Measurements from ENCODE around the gene PUS10. TPM values are rescaled to one million over a fixed set of nuclear protein-coding genes. Genes with fewer than 3 reads are reported as not detected.

The PUS10 gene
- total and polyA plus RNA-seq, 2 of the 8 experiments (the other 6 are each of a cell fraction or from before 2014, with no cell fraction given): 1.3 to 3.1 TPM

DNA sequence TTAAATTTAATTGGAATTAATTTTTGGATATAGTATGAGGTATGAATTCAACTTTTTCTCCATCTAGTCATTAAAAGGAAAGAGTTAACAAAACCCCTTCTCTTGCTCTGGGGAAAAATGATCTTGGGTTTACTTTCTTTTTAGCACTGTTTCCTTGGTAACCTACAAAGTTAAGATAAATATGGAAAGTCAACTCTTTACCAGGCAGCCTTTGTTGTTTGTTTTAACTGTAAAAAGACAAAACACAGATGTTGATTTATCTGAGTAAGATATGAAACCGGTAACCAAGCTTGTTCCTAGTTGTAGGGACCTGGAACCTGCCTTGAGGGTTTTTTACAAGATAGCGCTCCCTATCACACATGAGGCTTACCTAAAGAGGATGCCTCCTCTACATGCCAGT, 37.5 kb upstream of the PUS10 start:
- Histone ChIP-seq H4K8ac (ENCODE audit: extremely low read depth, insufficient read depth, low read length) (no peak overlapping the region), H3K9me3 (ENCODE audit: insufficient read depth in 2 of 2, low read depth in 1 of 2, low read length in 1 of 2) (no peaks in the 10 kb centered on the region), H2BK20ac (ENCODE audit: low read length) (no peak overlapping the region), H4K91ac (replicated peaks; ENCODE audit: insufficient read length, low read length) (no peak overlapping the region), H3K4ac (replicated peaks; ENCODE audit: insufficient read length, low read depth, low read length) (no peak overlapping the region), H3K4me3 (ENCODE audit: extremely low read depth in 1 of 4, insufficient read depth in 2 of 4, low read depth in 3 of 4, low read length in 4 of 4) (no peak overlapping the region), H3K23ac (ENCODE audit: insufficient read length) (no peak overlapping the region), H3K4me2 (ENCODE audit: insufficient read depth in 1 of 2, low read depth in 2 of 2, low read length in 2 of 2) (no peak overlapping the region), H3K18ac (ENCODE audit: extremely low read depth, low read length) (no peak overlapping the region), H2AFZ (ENCODE audit: low read length) (no peak overlapping the region), H3K79me1 (ENCODE audit: low read depth, low read length) (no peaks in the 10 kb centered on the region), H2AK5ac (ENCODE audit: low read depth, low read length) (no peak overlapping the region), H3K27ac (ENCODE audit: low read depth, low read length) (no peak overlapping the region), H3K23me2 (ENCODE audit: low read depth, low read length) (no peaks in the 10 kb centered on the region), H2BK15ac (ENCODE audit: low read length) (no peak overlapping the region), H3K14ac (ENCODE audit: insufficient read length) (no peak overlapping the region), H2BK5ac (ENCODE audit: low read depth, low read length) (no peak overlapping the region), H3K27me3 (replicated peaks in 1 of 4; ENCODE audit: control insufficient read depth in 3 of 4, extremely low read depth in 1 of 4, insufficient read depth in 3 of 4, low read length in 3 of 4) (no peaks in the 10 kb centered on the region), H3K4me1 (replicated peaks in 1 of 4; ENCODE audit: control insufficient read depth in 3 of 4, insufficient read depth in 4 of 4, low read length in 3 of 4) (no peaks in the 10 kb centered on the region), H2BK120ac (replicated peaks; ENCODE audit: low read depth, low read length) (no peak overlapping the region), H3K36me3 (ENCODE audit: control insufficient read depth in 2 of 4, insufficient read depth in 4 of 4, low read length in 3 of 4) (peaks cover 0 to 4% (median 1%) of the 10 kb centered on the region in 4 experiments; a peak in 2 of 8 replicates), H2BK12ac (ENCODE audit: low read depth, low read length) (no peak overlapping the region), H3K56ac (replicated peaks; ENCODE audit: insufficient read length, low read depth, low read length) (no peak overlapping the region), H3K9ac (replicated peaks in 1 of 4; ENCODE audit: extremely low read depth in 1 of 4, low read depth in 3 of 4, low read length in 3 of 4) (no peak overlapping the region), H4K5ac (ENCODE audit: insufficient read length, low read depth, low read length) (no peak overlapping the region), H4K20me1 (replicated peaks in 1 of 2; ENCODE audit: control insufficient read depth in 1 of 2, insufficient read depth in 2 of 2, low read length in 2 of 2) (no peaks in the 10 kb centered on the region), H3K79me2 (ENCODE audit: control insufficient read depth in 1 of 2, insufficient read depth in 2 of 2, low read length in 2 of 2) (no peaks in the 10 kb centered on the region)
- 83% methylated on average over 2 of the region's 2 CpGs; no CpG with 5 or more reads in 1 of the 2 experiments for WGBS, 2 experiments (ENCODE audit: extremely low coverage in 1 of 2, insufficient coverage in 1 of 2, insufficient read length in 1 of 2, insufficient replicate concordance in 2 of 2, low coverage in 1 of 2, low lambda C conversion rate in 2 of 2, missing lambda C conversion rate in 1 of 2)
- FAIRE-seq (no peak), DNase-seq (ENCODE audit: low read depth in 1 of 2, low spot score in 2 of 2) (no peak)
- CTCF ChIA-PET (ENCODE audit: partially characterized antibody): no interaction called here
- POLR2A ChIA-PET (ENCODE audit: partially characterized antibody): no interaction called here
- TF ChIP-seq RBBP5 (IDR thresholded peaks at IDR 0.05; ENCODE audit: borderline replicate concordance, low read depth, low read length): no peak
- TF ChIP-seq, protein P1, sequence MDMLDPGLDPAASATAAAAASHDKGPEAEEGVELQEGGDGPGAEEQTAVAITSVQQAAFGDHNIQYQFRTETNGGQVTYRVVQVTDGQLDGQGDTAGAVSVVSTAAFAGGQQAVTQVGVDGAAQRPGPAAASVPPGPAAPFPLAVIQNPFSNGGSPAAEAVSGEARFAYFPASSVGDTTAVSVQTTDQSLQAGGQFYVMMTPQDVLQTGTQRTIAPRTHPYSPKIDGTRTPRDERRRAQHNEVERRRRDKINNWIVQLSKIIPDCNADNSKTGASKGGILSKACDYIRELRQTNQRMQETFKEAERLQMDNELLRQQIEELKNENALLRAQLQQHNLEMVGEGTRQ (IDR thresholded peaks at IDR 0.05; ENCODE audit: low read length): no peak
- TF ChIP-seq YY1 (IDR thresholded peaks at IDR 0.05; ENCODE audit: low read depth, low read length): no peak
- no peak for TF ChIP-seq SIN3A (conservative IDR thresholded peaks at IDR 0.05 in 1 of 2, IDR thresholded peaks at IDR 0.05 in 1 of 2; ENCODE audit: low read depth in 1 of 2, low read length in 2 of 2)
- no peak for TF ChIP-seq SIX5 (IDR thresholded peaks at IDR 0.05; ENCODE audit: low read depth, low read length)
- no peak for TF ChIP-seq SP1 (IDR thresholded peaks at IDR 0.05; ENCODE audit: low read depth, low read length)
- TF ChIP-seq RAD21 (IDR thresholded peaks at IDR 0.05 in 1 of 2, conservative IDR thresholded peaks at IDR 0.05 in 1 of 2; ENCODE audit: low read depth in 2 of 2, low read length in 2 of 2): no peak
- TF ChIP-seq RNF2 (IDR thresholded peaks at IDR 0.05; ENCODE audit: borderline replicate concordance, low read depth, low read length, missing control alignments, poor library complexity, severe bottlenecking): no peak
- TF ChIP-seq RXRA (IDR thresholded peaks at IDR 0.05; ENCODE audit: insufficient read depth, low read depth, low read length): no peak
- TF ChIP-seq CEBPB (IDR thresholded peaks at IDR 0.05; ENCODE audit: low read depth, low read length): no peak
- no peak for TF ChIP-seq TAF1 (IDR thresholded peaks at IDR 0.05; ENCODE audit: low read depth, low read length)
- TF ChIP-seq RFX5 (IDR thresholded peaks at IDR 0.05; ENCODE audit: borderline replicate concordance, low read depth, low read length): no peak
